Activated CD4-positive, CD25-positive, alpha-beta regulatory T cell treated with anti-CD3 and anti-CD28 coated beads, Interleukin-2, amount 50 U/mL, for 24 hours (primary cell): ENCODE data around the gene AUTS2.
"Not testable (repeated sequence)": the region's sequence is repeated elsewhere in the genome, so short reads cannot be mapped to it uniquely, and the experiment has no call there.

ENCODE experiments used
- ATAC-seq, 2 donors: fragments of 150-1000 bp; cut with Tn5 transposase; one replicate each; pipeline ENCODE4 v1.10.0; 2021; ENCODE audit warnings: mild to moderate bottlenecking in 1 of 2, moderate library complexity in 1 of 2

AUTS2 gene

GRCh38 chr7:69764147-69764546 is 165.9 kb downstream of the AUTS2 start:
- no peak for ATAC-seq

- ATAC-seq = no peak
These were observed 166.4 kb downstream of the AUTS2 start for GRCh38 chr7:69764681-69765080.

GRCh38 chr7:69765879-69766278 is 167.6 kb downstream of the AUTS2 start:
- no peak for ATAC-seq

GRCh38 chr7:69768986-69769595 is 170.8 kb downstream of the AUTS2 start:
- ATAC-seq = no peak

GRCh38 chr7:69769826-69770225 is 171.6 kb downstream of the AUTS2 start:
- ATAC-seq = no peak

GRCh38 chr7:69770613-69771012 is 172.3 kb downstream of the AUTS2 start:
- no peak for ATAC-seq

GRCh38 chr7:69772718-69773436 is 174.6 kb downstream of the AUTS2 start:
- no peak for ATAC-seq

GRCh38 chr7:69773535-69774225 is 175.4 kb downstream of the AUTS2 start:
- no peak for ATAC-seq

GRCh38 chr7:69775231-69775771 is 177.0 kb downstream of the AUTS2 start:
- no peak for ATAC-seq

- ATAC-seq = no peak
These were observed 178.3 kb downstream of the AUTS2 start for GRCh38 chr7:69776611-69777010.

- no peak for ATAC-seq
These were observed 179.9 kb downstream of the AUTS2 start for GRCh38 chr7:69778138-69778537.

GRCh38 chr7:69780379-69780778 is 182.1 kb downstream of the AUTS2 start:
- no peak for ATAC-seq

- no peak for ATAC-seq
These were observed 183.2 kb downstream of the AUTS2 start for GRCh38 chr7:69781412-69781846.

GRCh38 chr7:69782917-69783684 is 184.8 kb downstream of the AUTS2 start:
- ATAC-seq = no peak

- not testable (repeated sequence) for ATAC-seq
These were observed 187.9 kb downstream of the AUTS2 start for GRCh38 chr7:69786130-69786529.

- no peak for ATAC-seq
These were observed 188.6 kb downstream of the AUTS2 start for GRCh38 chr7:69786730-69787395.

GRCh38 chr7:69787736-69788431 is 189.6 kb downstream of the AUTS2 start:
- ATAC-seq = no peak

- ATAC-seq = no peak
These were observed 191.3 kb downstream of the AUTS2 start for GRCh38 chr7:69789563-69789962.

GRCh38 chr7:69790977-69791724 is 192.9 kb downstream of the AUTS2 start:
- ATAC-seq = no peak

- no peak for ATAC-seq
These were observed 193.5 kb downstream of the AUTS2 start for GRCh38 chr7:69791739-69792138.

GRCh38 chr7:69795932-69796331 is 197.7 kb downstream of the AUTS2 start:
- ATAC-seq = no peak
